Measurements from ENCODE around the gene ST3GAL5.

The ST3GAL5 gene

DNA sequence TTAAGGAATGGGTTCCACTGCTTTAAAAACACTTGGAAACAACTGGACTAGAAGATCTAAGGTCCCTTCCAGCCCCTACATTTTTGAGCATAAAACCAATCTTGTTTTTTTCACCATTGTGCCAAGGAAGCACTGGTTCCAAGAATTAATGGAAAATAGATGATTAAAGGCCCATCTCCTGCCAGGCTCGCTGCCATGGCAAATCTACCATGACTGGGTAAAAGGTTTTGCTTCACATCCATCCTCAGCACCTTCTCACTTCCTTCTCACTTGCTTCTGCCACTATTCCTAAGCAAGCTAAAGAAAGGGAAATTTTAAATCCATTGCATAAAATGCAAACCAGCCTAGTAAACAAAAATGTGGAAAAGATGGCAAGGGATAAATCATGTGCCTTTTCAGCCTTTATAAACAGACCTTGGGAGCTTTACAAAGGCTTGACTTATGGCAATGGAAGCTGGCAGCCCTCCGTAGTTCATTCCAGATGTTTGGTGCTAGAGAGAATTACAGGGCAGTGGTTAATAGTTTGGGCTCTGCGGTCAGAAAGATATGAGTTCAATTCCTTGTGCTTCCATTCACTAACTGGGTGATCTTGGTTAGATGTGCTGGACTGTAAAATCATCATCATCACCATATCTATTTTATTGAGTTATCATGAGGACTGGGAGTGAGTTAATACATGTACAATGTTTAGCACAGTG lies 27.0 kb upstream of the ST3GAL5 start:
- peak; percentile 47 for DNase-seq (ENCODE audit: low read depth)
- TF ChIP-seq, protein P1, sequence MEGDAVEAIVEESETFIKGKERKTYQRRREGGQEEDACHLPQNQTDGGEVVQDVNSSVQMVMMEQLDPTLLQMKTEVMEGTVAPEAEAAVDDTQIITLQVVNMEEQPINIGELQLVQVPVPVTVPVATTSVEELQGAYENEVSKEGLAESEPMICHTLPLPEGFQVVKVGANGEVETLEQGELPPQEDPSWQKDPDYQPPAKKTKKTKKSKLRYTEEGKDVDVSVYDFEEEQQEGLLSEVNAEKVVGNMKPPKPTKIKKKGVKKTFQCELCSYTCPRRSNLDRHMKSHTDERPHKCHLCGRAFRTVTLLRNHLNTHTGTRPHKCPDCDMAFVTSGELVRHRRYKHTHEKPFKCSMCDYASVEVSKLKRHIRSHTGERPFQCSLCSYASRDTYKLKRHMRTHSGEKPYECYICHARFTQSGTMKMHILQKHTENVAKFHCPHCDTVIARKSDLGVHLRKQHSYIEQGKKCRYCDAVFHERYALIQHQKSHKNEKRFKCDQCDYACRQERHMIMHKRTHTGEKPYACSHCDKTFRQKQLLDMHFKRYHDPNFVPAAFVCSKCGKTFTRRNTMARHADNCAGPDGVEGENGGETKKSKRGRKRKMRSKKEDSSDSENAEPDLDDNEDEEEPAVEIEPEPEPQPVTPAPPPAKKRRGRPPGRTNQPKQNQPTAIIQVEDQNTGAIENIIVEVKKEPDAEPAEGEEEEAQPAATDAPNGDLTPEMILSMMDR (conservative IDR thresholded peaks at IDR 0.05; ENCODE audit: control insufficient read depth, insufficient read depth, low read depth, low read length) = no peak

DNA sequence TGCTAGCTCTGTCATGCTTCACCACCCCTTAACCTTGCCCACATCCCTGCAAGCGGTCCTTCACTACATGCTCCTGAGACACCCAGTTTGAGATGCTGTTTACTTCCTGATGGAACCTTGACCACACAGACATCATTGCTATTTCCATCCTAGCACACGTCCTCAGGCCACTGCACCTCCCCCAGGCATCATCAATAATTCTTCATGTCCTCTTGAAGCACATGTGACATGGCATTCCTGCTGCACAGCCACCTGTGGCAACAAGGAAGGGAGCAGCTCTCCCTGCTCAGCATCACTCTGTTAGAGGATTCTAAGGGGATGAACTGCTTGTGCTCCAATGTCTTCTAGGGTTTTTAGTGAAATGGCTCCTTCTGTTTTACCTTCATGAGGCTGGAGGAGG lies 26.1 kb upstream of the ST3GAL5 start:
- no peak for DNase-seq (ENCODE audit: low read depth)
- TF ChIP-seq, protein P1 (conservative IDR thresholded peaks at IDR 0.05; ENCODE audit: control insufficient read depth, insufficient read depth, low read depth, low read length) = no peak
- no peak overlapping the region for H3K4me3 ChIP-seq (ENCODE audit: control insufficient read depth, low read depth, low read length)

More for the DNA sequence above, 27.0 kb upstream of the ST3GAL5 start:
- H3K4me3 ChIP-seq (ENCODE audit: control insufficient read depth, low read depth, low read length) = no peak overlapping the region

DNA sequence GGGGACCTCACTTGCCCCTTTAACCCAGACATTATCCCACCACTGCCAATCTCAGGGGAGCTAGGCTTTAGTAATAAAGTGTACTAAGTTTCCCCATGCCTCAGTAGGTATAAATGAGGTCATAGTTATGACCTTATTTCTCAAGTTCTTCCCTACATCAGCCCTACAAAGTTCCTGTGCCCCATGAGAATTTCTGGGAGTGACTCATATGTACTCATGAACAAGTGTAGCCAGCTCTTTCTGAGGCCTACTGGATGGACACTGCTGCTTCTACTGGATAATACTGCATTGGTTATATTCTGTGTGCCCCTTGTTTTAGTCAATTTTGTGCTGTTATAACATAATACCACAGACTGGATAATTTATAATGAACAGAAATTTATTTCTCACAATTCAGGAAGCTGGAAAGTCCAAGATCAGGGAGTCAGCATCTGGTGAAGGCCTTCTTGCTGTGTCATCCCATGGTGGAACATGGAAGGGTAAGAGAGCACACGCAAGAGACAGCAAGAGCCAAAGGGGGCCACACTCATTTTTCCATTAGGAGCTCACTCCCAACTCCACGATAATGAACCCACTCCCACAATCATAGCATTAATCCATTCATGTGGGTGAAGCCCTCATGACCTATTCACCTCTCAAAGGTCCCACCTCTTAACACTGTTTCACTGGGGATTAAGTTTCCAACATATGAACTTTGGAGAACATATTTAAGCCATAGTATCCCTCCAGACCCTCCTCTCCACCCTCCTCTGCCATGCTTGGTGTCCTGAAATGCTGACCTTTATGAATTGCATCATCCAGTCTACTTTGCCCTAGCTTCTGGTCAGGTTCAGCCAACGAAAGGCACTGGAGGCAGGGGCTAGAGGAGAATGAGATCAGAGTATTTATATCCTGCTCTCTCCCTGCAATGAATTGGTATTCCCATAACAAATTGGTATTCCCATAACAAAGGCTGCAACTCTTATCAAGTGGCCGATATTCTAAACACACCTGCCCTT lies 25.4 kb upstream of the ST3GAL5 start:
- peak; percentile 96 for DNase-seq (ENCODE audit: low read depth)
- H3K4me3 ChIP-seq (ENCODE audit: control insufficient read depth, low read depth, low read length) = no peak overlapping the region
- TF ChIP-seq, protein P1 (conservative IDR thresholded peaks at IDR 0.05; ENCODE audit: control insufficient read depth, insufficient read depth, low read depth, low read length) = no peak

DNA sequence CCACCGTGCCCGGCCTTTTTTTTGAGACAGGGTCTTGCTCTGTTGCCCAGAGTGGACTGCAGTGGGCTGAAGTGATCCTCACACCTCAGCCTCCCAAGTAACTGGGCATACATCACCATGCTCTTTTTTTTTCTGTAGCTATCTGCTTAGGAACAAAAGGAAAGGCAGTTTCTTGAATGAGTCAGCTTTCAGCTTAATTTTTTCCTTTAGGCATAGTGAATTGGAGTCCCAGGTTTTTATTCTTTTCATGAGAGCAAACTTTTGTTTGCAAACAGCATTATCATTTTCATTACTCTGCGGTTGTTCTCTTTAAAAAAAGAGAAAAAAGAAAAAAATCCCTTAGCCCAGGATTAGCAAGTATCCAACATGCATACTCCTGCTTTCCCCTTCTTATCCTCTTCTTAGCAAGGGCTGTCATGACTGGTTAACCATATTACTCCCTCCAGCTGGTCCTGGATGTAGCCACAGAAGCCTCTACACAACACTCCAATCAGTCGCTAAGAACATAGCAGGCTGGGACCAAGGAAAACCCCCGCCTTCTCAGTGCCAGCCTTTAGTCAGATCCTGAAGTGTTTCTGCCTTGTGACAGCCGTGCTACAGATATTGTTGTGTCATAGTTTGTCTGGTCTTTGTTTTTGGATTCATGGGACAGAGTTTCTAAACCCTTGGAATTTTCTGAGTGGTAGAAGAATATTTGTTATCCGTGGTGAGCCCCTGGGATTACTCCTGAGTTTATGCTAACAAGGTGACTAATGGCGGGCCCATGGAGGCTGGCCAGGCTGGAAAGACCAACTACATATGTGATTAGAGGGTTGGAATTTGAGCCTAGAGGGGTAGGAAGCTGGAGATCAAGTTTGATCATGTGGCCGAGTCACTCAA lies 23.3 kb upstream of the ST3GAL5 start:
- DNase-seq (ENCODE audit: low read depth) = peak; percentile 85
- TF ChIP-seq, protein P1 (conservative IDR thresholded peaks at IDR 0.05; ENCODE audit: control insufficient read depth, insufficient read depth, low read depth, low read length) = no peak
- H3K4me3 ChIP-seq (ENCODE audit: control insufficient read depth, low read depth, low read length) = no peak overlapping the region

DNA sequence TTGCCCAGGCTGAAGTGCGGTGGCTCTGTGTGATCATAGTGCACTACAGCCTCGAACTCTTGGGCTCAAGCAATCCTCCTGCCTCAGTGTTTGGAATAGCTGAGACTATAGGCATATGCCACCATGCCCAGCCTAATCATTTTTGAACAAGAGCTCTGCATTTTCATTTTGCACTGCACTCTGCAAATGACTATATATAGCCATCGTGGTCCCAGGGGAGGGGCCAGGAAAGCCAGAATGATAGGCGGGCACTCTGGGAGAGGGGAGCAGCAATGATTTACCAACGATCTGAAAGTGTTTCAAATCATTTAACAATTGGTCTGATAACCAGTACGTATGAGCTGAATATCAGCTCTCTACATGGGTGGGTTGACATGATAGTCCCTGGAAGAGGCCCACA lies 22.3 kb upstream of the ST3GAL5 start:
- DNase-seq (ENCODE audit: low read depth) = no peak
- H3K4me3 ChIP-seq (ENCODE audit: control insufficient read depth, low read depth, low read length) = no peak overlapping the region
- TF ChIP-seq, protein P1 (conservative IDR thresholded peaks at IDR 0.05; ENCODE audit: control insufficient read depth, insufficient read depth, low read depth, low read length) = no peak

DNA sequence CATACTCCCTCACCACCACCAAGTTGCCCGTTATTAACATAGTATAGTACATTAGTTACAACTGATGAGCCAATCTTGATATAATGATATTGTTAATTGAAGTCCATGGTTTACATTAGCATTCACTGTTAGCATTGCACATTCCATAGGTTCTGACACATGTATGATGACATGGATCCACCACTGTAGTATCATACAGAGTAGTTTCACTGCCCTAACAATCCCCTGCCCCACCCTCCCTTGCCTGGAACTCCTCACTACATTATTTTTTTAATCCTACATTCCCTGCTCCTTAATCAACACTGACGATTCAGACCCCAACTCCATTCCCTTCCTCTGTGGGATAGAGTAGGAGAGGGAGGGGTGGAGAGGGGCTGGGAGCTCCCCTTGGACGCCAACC lies 20.2 kb upstream of the ST3GAL5 start:
- TF ChIP-seq, protein P1 (conservative IDR thresholded peaks at IDR 0.05; ENCODE audit: control insufficient read depth, insufficient read depth, low read depth, low read length) = no peak
- DNase-seq (ENCODE audit: low read depth) = no peak
- no peak overlapping the region for H3K4me3 ChIP-seq (ENCODE audit: control insufficient read depth, low read depth, low read length)
